ES-I3 (cell line): ENCODE measurements around the gene PARD3.

ENCODE experiments used
- H3K36me3 ChIP-seq: 2 replicates; pipeline ENCODE4 v1.6.1; 2013; ENCODE audit warnings: mild to moderate bottlenecking, low read length, control low read depth, moderate library complexity; ENCODE audit not compliant: insufficient read depth
- H3K4me1 ChIP-seq: 2 replicates; pipeline ENCODE4 v1.6.1; 2013; ENCODE audit warnings: mild to moderate bottlenecking, control low read depth, low read length; ENCODE audit not compliant: insufficient read depth
- H3K9ac ChIP-seq: 2 replicates; pipeline ENCODE4 v1.6.1; 2013; ENCODE audit warnings: low read depth, mild to moderate bottlenecking, low read length, moderate library complexity
- H3K9me3 ChIP-seq: 2 replicates; pipeline ENCODE4 v1.6.1; 2013; ENCODE audit warnings: mild to moderate bottlenecking, low read length, moderate library complexity; ENCODE audit not compliant: control insufficient read depth, insufficient read depth

PARD3 gene

GRCh38 chr10:34576797-34577196 lies 238.3 kb downstream of the PARD3 start:
- H3K9ac ChIP-seq, result no peak overlapping the region
- 0 out of 2 replicates have a peak, but pooled peaks cover 13% of the 10 kb centered on the region for H3K4me1 ChIP-seq
- H3K9me3 ChIP-seq, result no peaks in the 10 kb centered on the region
- no peaks in the 10 kb centered on the region for H3K36me3 ChIP-seq

GRCh38 chr10:34575882-34576281 lies 239.2 kb downstream of the PARD3 start:
- Histone ChIP-seq H3K4me1 (0 out of 2 replicates have a peak, but pooled peaks cover 13% of the 10 kb centered on the region), H3K9me3 (no peaks in the 10 kb centered on the region), H3K9ac (no peak overlapping the region), H3K36me3 (no peaks in the 10 kb centered on the region)

GRCh38 chr10:34574353-34574934 lies 240.7 kb downstream of the PARD3 start:
- Histone ChIP-seq H3K9ac (no peak overlapping the region), H3K4me1 (0 out of 2 replicates have a peak, but pooled peaks cover 13% of the 10 kb centered on the region), H3K36me3 (no peaks in the 10 kb centered on the region), H3K9me3 (no peaks in the 10 kb centered on the region)

- Histone ChIP-seq H3K36me3 (no peaks in the 10 kb centered on the region), H3K4me1 (peaks cover 28% of the 10 kb centered on the region), H3K9me3 (no peaks in the 10 kb centered on the region), H3K9ac (no peak overlapping the region)
Observed at GRCh38 chr10:34570887-34571286, 244.2 kb downstream of the PARD3 start.

GRCh38 chr10:34567659-34568253 lies 247.3 kb downstream of the PARD3 start:
- H3K36me3 ChIP-seq, result no peaks in the 10 kb centered on the region
- H3K9me3 ChIP-seq, result no peaks in the 10 kb centered on the region
- peaks cover 29% of the 10 kb centered on the region for H3K4me1 ChIP-seq
- no peak overlapping the region for H3K9ac ChIP-seq

- Histone ChIP-seq H3K9ac (no peak overlapping the region), H3K9me3 (no peaks in the 10 kb centered on the region), H3K4me1 (peaks cover 29% of the 10 kb centered on the region), H3K36me3 (no peaks in the 10 kb centered on the region)
Observed at GRCh38 chr10:34565934-34566333, 249.2 kb downstream of the PARD3 start.

- Histone ChIP-seq H3K9ac (no peak overlapping the region), H3K9me3 (no peaks in the 10 kb centered on the region), H3K4me1 (0 out of 2 replicates have a peak, but pooled peaks cover 3% of the 10 kb centered on the region), H3K36me3 (no peaks in the 10 kb centered on the region)
Observed at GRCh38 chr10:34558093-34558583, 257.0 kb downstream of the PARD3 start.

- Histone ChIP-seq H3K9ac (no peak overlapping the region), H3K9me3 (no peaks in the 10 kb centered on the region), H3K36me3 (no peaks in the 10 kb centered on the region), H3K4me1 (0 out of 2 replicates have a peak, but pooled peaks cover 3% of the 10 kb centered on the region)
Observed at GRCh38 chr10:34557173-34557572, 257.9 kb downstream of the PARD3 start.

- H3K9ac ChIP-seq, result no peak overlapping the region
- H3K4me1 ChIP-seq, result 0 out of 2 replicates have a peak, but pooled peaks cover 3% of the 10 kb centered on the region
- H3K9me3 ChIP-seq, result no peaks in the 10 kb centered on the region
- H3K36me3 ChIP-seq, result no peaks in the 10 kb centered on the region
Observed at GRCh38 chr10:34555653-34556052, 259.4 kb downstream of the PARD3 start.

- Histone ChIP-seq H3K36me3 (no peaks in the 10 kb centered on the region), H3K4me1 (peaks cover 4% of the 10 kb centered on the region), H3K9me3 (no peaks in the 10 kb centered on the region), H3K9ac (no peak overlapping the region)
Observed at GRCh38 chr10:34553747-34554146, 261.3 kb downstream of the PARD3 start.

GRCh38 chr10:34551295-34551694 lies 263.8 kb downstream of the PARD3 start:
- Histone ChIP-seq H3K9ac (no peak overlapping the region), H3K9me3 (no peaks in the 10 kb centered on the region), H3K36me3 (no peaks in the 10 kb centered on the region), H3K4me1 (peaks cover 6% of the 10 kb centered on the region)

GRCh38 chr10:34549953-34550352 lies 265.1 kb downstream of the PARD3 start:
- no peaks in the 10 kb centered on the region for H3K9me3 ChIP-seq
- H3K36me3 ChIP-seq, result no peaks in the 10 kb centered on the region
- H3K9ac ChIP-seq, result no peak overlapping the region
- peaks cover 6% of the 10 kb centered on the region for H3K4me1 ChIP-seq

- H3K4me1 ChIP-seq, result peaks cover 6% of the 10 kb centered on the region
- no peaks in the 10 kb centered on the region for H3K9me3 ChIP-seq
- H3K9ac ChIP-seq, result no peak overlapping the region
- no peaks in the 10 kb centered on the region for H3K36me3 ChIP-seq
Observed at GRCh38 chr10:34549001-34549400, 266.1 kb downstream of the PARD3 start.

GRCh38 chr10:34548466-34548865 lies 266.6 kb downstream of the PARD3 start:
- Histone ChIP-seq H3K9ac (no peak overlapping the region), H3K36me3 (no peaks in the 10 kb centered on the region), H3K9me3 (no peaks in the 10 kb centered on the region), H3K4me1 (peaks cover 6% of the 10 kb centered on the region)

GRCh38 chr10:34547695-34548094 lies 267.4 kb downstream of the PARD3 start:
- Histone ChIP-seq H3K9me3 (no peaks in the 10 kb centered on the region), H3K9ac (no peak overlapping the region), H3K36me3 (no peaks in the 10 kb centered on the region), H3K4me1 (peaks cover 6% of the 10 kb centered on the region)
